Tibial artery (tissue), 4 donors: ENCODE measurements around the gene CLDN4.

Source experiments
- DNase-seq, 2 donors: peaks; one replicate each; pipeline ENCODE4 v3.0.0-alpha.2; 2019
- H3K27ac ChIP-seq, 2 donors: fragments of 200-600 bp; sonication (generic) in 1 of 2; 1 replicate in 1 of 2; 2 replicates in 1 of 2; pipeline ENCODE4 v1.5.1; 2018 to 2019; ENCODE audit warnings: mild to moderate bottlenecking in 1 of 2
- H3K27me3 ChIP-seq, 2 donors: fragments of 200-600 bp; sonication (generic) in 1 of 2; one replicate each; pipeline versions ENCODE4 v1.5.1 to v1.6.0; 2016 to 2019
- H3K36me3 ChIP-seq, 3 donors: fragments of 200-600 bp; sonication (generic) in 2 of 3; one replicate each; pipeline ENCODE4 v1.5.1; 2016 to 2019; ENCODE audit warnings: mild to moderate bottlenecking in 2 of 3
- H3K4me1 ChIP-seq, 4 donors: fragments of 200-600 bp; sonication (generic) in 2 of 4; 1 replicate in 3 of 4; 2 replicates in 1 of 4; pipeline ENCODE4 v1.5.1; 2016 to 2019
- H3K4me3 ChIP-seq, 2 donors: fragments of 200-600 bp; sonication (generic) in 1 of 2; 1 replicate in 1 of 2; 2 replicates in 1 of 2; pipeline ENCODE4 v1.5.1; 2018 to 2019; ENCODE audit warnings: mild to moderate bottlenecking in 2 of 2
- H3K9me3 ChIP-seq, 3 donors: fragments of 200-600 bp; sonication (generic) in 1 of 3; one replicate each; pipeline ENCODE4 v1.5.1; 2016 to 2019
- CTCF ChIP-seq, 2 experiments: fragments of 200-600 bp in 1 of 2; fragments of 450-650 bp in 1 of 2; IDR thresholded peaks; one replicate each; pipeline ENCODE4 v1.5.1; 2017 to 2019; ENCODE audit warnings: antibody characterized with exemption in 2 of 2, mild to moderate bottlenecking in 1 of 2, moderate library complexity in 1 of 2
- intact Hi-C: fragments of 100-400 bp; cut with DNase I; formaldehyde crosslinking; loops from one replicate; pipeline ENCODE4 v1.15.0; 2023; ENCODE audit warnings: low total_unique reads

Gene CLDN4

GRCh38 chr7:73828107-73828803 is 2.5 kb upstream of the CLDN4 start:
- TF ChIP-seq CTCF (IDR thresholded peaks at IDR 0.05), result no peak
- DNase-seq, result no peak
- intact Hi-C loops, result no loop called here
- H3K9me3 ChIP-seq, result no peaks in the 10 kb centered on the region
- no peak overlapping the region for H3K4me3 ChIP-seq
- no peak overlapping the region for H3K27ac ChIP-seq
- peaks cover 0 to 14% of the 10 kb centered on the region in 2 donors for H3K27me3 ChIP-seq
- peaks cover 0 to 33% (median 13%) of the 10 kb centered on the region in 4 donors for H3K4me1 ChIP-seq
- H3K36me3 ChIP-seq, result no peaks in the 10 kb centered on the region

- Histone ChIP-seq H3K36me3 (no peaks in the 10 kb centered on the region), H3K9me3 (no peaks in the 10 kb centered on the region), H3K4me1 (peaks cover 0 to 33% (median 13%) of the 10 kb centered on the region in 4 donors), H3K4me3 (no peak overlapping the region), H3K27ac (no peak overlapping the region), H3K27me3 (peaks cover 0 to 20% of the 10 kb centered on the region in 2 donors)
- no peak for TF ChIP-seq CTCF (IDR thresholded peaks at IDR 0.05)
- no peak for DNase-seq
- intact Hi-C loops, result no loop called here
Measured at GRCh38 chr7:73828972-73829371, 1.8 kb upstream of the CLDN4 start.

GRCh38 chr7:73829505-73829904 is 1.3 kb upstream of the CLDN4 start:
- peaks cover 0 to 33% (median 13%) of the 10 kb centered on the region in 4 donors for H3K4me1 ChIP-seq

GRCh38 chr7:73829921-73830680 is 695 bp upstream of the CLDN4 start:
- no peak for TF ChIP-seq CTCF (IDR thresholded peaks at IDR 0.05)
- Histone ChIP-seq H3K27me3 (peaks cover 0 to 21% of the 10 kb centered on the region in 2 donors), H3K9me3 (no peaks in the 10 kb centered on the region), H3K4me3 (no peak overlapping the region), H3K36me3 (no peaks in the 10 kb centered on the region), H3K27ac (no peak overlapping the region), H3K4me1 (peaks cover 0 to 30% (median 13%) of the 10 kb centered on the region in 4 donors)
- intact Hi-C loops, result no loop called here
- DNase-seq, result no peak

More at GRCh38 chr7:73829505-73829904, 1.3 kb upstream of the CLDN4 start:
- TF ChIP-seq CTCF (IDR thresholded peaks at IDR 0.05), result no peak
- no peak for DNase-seq
- H3K27ac ChIP-seq, result no peak overlapping the region
- H3K4me3 ChIP-seq, result no peak overlapping the region
- H3K9me3 ChIP-seq, result no peaks in the 10 kb centered on the region
- no peaks in the 10 kb centered on the region for H3K36me3 ChIP-seq
- peaks cover 0 to 21% of the 10 kb centered on the region in 2 donors for H3K27me3 ChIP-seq
- intact Hi-C loops, result no loop called here

GRCh38 chr7:73831584-73831833 is 713 bp downstream of the CLDN4 start:
- Histone ChIP-seq H3K27ac (no peak overlapping the region), H3K27me3 (peaks cover 0 to 21% of the 10 kb centered on the region in 2 donors), H3K36me3 (no peaks in the 10 kb centered on the region), H3K4me1 (peaks cover 0 to 29% (median 13%) of the 10 kb centered on the region in 4 donors), H3K4me3 (no peak overlapping the region), H3K9me3 (no peaks in the 10 kb centered on the region)
- no peak for TF ChIP-seq CTCF (IDR thresholded peaks at IDR 0.05)
- intact Hi-C loops, result no loop called here
- no peak for DNase-seq
